ENCODE results near the gene UQCC2. TPM values are rescaled to one million over a fixed set of nuclear protein-coding genes. Genes with fewer than 3 reads are reported as not detected.

Gene UQCC2
- total RNA-seq, 1 donor from 2014 or later, result 73.0 TPM

DNA sequence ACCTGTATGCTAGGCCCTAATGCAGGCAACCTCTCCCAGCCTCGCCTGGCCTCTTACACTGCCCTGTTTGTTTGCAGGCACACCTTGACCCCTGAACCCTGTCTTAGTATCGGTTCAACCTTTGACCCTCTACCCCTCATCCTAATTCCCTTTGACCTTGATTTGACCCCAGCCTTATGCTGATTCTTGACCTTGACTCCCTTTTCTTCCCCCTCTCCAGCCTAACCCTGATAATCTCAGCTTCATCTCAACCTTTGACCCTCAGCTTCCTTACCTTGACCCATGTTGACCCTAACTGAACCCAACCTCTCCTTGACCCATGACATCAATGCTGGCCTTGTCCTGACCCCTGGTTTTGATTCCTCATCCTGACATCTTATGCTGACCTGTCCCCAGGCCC is 33.8 kb downstream of the UQCC2 start:
- DNase-seq (ENCODE audit: low read depth), result no peak

DNA sequence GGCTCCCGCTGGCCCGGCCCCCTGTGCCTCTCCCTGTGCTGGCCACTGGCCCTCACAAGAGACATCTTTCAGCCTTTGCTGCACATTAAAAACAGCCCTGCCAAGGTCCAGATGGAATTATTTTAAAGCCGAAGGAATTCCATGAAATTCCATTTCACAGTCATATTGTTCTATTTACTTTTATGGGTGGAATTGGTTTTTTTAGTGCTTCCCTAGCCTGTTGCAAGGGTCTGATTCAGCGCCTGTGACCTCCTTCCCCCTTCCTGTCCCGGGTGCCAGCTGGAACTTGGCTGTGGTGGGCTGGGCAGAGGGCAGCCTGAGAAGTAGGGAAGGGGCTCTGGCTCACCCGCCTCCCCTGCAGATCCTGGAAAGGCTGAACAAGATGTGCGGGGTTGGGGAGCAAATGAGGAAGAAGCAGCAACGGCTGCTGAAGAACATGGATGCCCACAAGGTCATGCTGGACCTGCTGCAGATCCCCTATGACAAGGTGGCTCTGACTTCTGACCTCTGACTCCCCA is 34.3 kb downstream of the UQCC2 start:
- no peak for DNase-seq (ENCODE audit: low read depth)

DNA sequence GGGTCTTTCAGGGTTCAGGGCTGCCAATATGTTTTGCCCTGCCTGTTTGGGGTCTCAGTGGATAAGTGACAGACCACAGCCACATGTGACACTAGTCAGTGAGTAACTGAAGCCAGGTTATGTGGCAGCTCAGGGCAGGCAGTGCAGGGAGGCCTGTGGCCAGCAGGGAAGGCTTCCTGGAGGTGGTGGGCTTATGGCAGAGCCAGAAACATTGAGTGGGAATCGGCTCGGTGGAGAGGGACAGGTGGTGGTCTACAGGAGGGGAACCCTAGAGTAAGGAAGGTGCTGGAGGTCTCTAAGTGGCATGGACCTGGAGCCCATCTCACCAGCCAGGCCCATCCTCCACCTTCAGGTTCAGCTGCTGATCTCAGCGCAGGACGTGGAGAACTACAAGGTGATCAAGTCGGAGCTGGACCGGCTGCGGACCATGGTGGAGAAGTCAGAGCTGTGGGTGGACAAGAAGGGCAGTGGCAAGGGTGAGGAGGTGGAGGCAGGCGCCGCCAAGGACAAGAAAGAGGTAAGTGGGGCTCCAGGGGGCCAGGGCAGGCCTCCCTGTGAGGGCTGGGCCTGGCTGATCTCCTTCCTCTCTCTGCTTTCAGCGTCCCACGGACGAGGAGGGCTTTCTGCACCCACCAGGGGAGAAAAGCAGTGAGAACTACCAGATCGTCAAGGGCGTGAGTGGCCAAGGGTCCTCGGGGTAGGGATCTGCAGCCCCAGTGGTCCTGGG is 34.9 kb downstream of the UQCC2 start:
- no peak for DNase-seq (ENCODE audit: low read depth)

DNA sequence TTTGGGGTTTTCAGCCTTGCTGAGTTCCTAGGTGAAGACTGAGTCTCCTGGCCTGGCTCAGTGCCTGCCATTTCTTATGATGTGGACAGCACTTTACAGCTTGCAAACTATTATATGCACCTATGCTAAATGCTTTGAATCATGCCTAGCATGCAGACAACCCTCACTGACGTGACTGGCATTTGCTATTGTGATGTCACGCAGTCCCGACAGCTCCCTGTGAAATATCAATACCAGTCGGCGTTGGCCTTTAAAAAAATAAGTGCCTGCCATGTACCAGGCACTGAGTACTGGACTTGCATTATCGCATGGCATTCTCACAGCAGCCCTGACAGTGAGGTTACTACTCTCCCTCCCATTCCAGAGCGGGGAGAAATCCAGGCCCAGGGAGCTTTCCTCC is 35.5 kb downstream of the UQCC2 start:
- DNase-seq (ENCODE audit: low read depth), result no peak

DNA sequence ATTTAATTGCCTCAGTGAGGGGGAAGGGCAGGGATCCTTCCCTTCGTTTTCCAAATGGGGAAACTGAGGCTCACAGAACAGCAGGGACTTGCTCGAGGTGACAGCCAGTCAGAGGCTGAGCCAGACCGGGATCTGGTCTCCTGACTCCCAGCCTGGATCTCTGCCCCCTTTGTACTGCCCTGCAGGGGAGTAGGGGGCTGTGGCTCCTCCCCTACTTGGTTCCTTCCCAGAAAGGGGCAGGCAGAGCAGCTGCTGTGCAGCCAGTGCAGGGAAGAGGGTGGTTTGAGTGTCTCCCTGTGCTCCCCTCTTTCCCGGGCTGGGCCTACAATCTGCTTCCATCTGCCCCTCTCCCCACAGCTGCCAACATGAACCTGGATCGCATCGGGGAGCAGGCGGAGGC is 37.6 kb downstream of the UQCC2 start:
- DNase-seq (ENCODE audit: low read depth), result no peak

DNA sequence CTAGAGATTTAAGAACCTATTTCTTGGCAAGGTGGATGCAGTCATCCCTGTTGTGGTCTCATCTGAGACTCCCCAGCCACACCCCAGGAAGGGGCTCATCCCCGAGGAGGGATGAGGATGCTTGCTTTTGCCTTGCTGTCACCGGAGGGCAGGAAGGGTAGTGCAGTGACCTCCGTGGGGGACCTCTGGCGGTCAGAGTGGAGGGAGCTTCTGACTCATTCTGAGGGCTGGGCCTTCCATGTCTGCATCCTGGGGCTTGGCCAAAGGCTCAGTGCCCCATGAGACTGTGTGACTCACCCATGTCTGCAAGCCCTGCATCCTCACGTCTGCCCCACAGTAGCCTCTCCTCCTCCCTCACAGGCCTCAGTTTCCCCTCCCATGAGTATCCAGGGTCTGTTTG is 38.7 kb downstream of the UQCC2 start:
- DNase-seq (ENCODE audit: low read depth), result peak; percentile 97

DNA sequence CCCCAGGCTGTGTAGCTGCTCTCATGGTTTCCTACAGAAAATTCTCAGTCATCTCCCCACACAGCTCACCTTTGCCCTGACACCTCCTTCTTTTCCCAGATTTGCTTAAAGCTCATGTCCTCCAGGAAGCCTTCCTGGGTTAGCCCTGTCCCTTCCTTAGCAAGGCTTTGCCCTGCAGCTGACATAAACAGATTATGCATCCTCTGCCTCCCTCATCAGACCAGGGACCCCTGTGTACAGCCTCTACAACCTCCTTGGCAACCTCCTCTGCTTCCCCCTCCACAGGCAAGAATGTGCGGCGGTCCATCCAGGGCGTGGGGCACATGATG is 39.8 kb downstream of the UQCC2 start:
- no peak for DNase-seq (ENCODE audit: low read depth)

DNA sequence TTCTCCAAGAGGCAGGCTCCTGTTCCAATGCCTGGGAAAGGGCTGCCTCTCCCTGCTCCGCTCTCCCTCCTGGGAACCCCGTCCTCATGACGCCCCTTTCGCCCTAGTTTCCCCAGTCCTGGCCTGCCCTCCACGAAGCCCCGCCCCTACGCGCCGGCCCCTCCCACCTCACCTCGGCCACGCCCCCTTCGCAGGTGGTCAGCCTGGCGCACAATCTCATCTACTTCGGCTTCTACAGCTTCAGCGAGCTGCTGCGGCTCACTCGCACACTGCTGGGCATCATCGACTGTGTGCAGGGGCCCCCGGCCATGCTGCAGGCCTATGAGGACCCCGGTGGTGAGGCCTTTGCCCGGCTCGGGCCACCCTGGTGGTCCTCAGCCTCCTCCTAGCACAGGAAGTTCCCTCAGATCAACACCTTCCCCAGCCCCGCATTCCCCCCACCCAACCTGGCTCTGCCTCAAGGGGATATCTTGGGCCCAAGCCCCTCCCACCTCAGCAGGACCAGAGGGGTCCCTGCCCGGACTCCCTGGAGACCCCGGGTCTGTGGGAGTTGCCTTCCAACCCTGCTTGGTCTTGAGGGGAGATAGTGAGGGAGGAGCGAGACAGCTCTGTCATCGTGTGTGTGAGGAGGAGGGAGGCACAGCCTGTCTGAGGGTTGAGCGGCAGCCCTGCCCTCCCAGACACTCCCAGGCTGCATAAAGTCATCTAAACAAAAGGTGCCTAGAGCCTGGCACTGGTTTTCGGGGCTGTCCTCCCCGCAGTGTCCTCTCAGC is 40.3 kb downstream of the UQCC2 start:
- DNase-seq (ENCODE audit: low read depth), result no peak

DNA sequence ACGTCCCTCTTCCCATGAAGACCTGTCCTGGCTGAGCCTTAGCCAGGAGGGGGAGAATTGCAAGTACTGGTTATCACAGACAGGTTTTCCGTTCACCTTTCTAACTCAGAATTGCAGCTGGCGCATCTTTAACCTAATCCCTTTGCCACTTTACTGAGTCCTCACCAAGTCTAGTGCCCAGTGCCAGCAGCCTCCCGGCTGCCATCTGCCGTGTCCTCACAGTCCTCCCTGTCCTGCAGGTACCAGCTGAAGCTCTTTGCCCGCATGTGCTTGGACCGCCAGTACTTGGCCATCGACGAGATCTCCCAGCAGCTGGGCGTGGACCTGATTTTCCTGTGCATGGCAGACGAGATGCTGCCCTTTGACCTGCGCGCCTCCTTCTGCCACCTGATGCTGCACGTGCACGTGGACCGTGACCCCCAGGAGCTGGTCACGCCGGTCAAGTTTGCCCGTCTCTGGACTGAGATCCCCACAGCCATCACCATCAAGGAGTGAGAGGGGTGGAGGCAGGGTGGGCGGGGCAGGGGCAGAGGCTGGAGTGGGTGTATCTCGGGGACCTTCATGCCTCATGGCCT is 41.3 kb downstream of the UQCC2 start:
- DNase-seq (ENCODE audit: low read depth), result no peak

DNA sequence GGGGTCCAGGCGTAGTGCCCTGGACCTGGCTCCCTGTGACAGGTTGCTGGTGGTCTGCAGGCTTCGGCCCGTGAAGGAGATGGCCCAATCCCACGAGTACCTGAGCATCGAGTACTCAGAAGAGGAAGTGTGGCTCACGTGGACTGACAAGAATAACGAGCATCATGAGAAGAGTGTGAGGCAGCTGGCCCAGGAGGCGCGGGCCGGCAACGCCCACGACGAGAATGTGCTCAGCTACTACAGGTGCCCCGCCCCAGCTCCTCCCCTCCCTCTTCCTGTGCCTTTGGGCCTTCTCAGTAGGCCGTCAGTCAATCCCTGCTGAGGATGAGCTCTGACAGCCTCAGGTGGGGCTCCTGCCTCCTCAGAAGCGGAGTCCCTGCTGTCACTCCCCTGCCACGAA is 42.6 kb downstream of the UQCC2 start:
- DNase-seq (ENCODE audit: low read depth), result peak; percentile 51

DNA sequence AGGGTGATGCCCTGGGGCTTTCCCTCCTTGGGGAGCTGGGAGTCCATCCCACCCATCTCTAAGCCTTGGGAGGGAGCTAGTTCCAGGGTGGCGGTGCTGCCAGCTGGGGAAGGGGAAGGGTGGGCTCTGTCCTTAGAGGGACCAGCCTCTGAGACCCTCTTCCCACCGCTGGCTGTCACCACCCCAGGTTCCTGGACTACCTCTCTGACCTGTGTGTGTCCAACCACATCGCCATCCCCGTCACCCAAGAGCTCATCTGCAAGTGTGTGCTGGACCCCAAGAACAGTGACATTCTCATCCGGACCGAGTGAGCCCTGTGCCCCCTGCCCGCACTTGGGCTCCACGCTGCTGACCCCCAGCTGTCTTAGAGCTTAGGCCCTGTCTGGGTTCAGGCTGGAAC is 43.2 kb downstream of the UQCC2 start:
- no peak for DNase-seq (ENCODE audit: low read depth)

DNA sequence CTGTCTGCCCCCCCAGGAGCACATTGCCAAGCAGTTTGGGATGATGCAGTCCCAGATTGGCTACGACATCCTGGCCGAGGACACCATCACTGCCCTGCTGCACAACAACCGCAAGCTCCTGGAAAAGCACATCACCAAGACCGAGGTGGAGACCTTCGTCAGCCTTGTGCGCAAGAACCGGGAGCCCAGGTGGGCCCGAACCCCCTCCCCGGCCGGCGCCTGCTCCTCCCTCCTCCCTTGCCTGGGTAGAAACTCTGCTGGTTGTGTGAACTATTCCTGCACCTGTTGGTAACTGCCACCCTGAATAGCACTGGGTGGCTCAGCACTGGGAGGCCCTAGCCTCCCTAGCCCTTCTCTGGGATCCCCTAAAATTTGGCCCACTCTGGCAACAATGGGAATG is 43.7 kb downstream of the UQCC2 start:
- no peak for DNase-seq (ENCODE audit: low read depth)

DNA sequence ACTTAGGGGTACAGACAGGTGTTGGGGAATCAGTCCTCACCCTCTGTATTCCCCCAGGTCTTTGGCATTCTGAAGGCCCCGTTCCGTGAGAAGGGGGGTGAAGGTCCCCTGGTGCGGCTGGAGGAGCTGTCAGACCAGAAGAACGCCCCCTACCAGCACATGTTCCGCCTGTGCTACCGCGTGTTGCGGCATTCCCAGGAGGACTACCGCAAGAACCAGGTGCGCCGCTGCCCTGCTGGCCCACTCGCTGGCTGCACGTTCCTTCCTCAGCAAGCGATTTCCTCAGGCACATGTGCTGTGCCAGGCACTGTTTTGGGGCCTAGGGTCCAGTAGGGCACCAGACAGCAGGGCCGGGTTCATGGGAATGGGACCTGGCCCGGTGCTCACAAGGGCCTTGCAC is 44.4 kb downstream of the UQCC2 start:
- no peak for DNase-seq (ENCODE audit: low read depth)

DNA sequence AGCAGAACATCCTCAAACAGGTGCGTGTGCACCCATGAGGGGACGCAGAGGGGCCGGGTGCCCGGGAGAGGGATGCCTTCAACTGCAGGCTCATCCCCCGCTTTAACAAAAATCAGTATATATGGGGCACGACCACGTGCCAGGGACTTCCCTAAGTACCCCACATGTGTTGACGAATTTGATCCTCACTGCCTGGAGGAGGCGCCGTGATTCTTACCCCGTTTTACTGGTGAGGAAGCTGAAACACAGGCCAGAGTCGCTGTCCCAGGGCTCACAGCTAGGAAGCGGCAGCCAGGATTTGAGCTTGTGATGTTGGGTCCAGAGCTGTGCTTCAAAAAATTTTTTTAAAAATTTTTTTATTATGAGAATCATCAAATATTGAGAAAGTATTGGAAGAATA is 45.5 kb downstream of the UQCC2 start:
- DNase-seq (ENCODE audit: low read depth), result no peak

DNA sequence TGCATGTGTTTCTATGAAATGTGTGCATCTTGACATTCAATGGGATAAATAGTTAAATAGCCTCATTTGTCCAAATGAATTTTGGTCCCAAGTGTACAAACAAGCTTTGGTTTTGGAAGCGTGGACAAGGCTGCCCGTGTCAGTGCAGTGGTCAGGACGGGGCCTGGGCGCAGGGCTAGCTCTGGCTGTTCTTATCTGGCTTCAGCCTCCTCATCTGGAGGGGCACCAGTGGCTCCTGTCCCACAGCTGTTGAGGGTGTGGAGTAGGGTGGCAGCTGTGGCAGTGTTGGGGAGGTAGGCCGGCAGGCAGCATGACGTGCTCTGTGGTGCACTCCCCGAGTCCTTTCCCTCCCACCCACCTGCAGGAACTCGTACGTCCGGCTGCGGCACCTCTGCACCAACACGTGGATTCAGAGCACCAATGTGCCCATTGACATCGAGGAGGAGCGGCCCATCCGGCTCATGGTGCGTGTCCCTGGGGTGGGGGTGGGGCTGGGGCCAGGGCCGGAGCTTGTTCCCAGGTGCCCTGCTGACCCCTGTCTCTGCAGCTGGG is 46.9 kb downstream of the UQCC2 start:
- no peak for DNase-seq (ENCODE audit: low read depth)

DNA sequence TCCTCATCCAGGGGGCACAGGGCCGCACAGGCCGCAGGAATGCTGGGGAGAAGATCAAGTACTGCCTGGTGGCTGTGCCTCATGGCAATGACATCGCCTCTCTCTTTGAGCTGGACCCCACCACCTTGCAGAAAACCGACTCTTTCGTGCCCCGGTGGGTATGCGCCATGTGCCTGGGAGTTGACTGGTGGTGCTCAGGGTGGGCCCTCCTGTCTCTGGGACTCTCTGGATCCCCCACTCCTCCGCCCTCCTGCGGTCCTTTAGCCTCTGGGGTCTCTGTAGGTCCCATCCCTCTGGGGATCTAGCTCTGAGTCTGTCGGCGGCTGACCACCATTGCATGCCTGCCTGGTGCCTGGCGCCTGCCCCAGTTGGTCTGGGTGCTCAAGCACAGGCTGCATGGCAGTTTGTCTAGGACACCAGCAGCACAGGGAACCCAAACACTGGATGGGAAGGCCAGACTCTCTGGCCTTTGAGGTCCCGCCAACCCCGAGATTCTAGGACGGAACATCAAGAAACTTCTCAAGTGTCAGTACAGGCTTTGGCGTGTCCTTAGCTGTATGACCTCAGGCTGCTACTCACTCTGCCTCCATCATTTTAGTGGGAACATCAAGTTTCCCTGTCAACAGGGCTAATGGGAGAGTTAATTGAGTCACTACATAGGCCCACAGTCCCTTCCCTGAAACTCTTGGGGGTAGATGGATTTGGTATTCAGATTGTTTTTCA is 47.6 kb downstream of the UQCC2 start:
- no peak for DNase-seq (ENCODE audit: low read depth)

DNA sequence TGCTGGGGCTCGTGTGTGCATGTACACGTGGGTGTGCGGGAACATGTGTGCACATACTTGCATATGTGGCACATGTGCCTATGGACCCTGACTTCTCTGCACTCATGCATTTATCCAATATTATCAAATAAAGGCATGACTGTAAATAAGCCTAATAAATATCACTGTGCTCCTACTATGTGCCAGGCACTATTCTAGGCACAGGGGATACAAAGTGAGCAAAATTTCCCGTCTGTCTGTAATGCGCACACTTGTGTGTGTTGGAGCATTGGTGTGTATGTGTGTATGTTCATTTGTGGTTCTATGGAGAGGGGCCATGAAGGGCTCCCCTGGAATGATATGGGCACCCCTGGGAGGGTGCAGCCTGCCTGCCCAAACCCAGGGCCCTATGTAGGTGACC is 48.5 kb downstream of the UQCC2 start:
- DNase-seq (ENCODE audit: low read depth), result no peak

DNA sequence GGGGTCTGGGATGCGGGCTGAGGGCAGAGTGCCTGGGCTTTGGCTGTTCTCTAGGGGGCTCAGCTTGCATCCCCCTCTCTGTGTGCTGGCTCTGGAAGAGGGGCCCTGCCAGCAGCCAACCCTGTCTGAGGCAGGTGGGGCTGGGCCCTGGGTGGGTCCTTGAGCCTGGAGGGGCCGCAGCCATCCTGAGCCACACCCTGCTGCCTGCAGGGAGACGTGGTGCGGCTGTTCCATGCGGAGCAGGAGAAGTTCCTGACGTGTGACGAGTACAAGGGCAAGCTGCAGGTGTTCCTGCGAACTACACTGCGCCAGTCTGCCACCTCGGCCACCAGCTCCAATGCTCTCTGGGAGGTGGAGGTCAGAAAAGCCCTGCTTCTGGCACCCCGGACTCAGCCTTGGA is 49.2 kb downstream of the UQCC2 start:
- no peak for DNase-seq (ENCODE audit: low read depth)

DNA sequence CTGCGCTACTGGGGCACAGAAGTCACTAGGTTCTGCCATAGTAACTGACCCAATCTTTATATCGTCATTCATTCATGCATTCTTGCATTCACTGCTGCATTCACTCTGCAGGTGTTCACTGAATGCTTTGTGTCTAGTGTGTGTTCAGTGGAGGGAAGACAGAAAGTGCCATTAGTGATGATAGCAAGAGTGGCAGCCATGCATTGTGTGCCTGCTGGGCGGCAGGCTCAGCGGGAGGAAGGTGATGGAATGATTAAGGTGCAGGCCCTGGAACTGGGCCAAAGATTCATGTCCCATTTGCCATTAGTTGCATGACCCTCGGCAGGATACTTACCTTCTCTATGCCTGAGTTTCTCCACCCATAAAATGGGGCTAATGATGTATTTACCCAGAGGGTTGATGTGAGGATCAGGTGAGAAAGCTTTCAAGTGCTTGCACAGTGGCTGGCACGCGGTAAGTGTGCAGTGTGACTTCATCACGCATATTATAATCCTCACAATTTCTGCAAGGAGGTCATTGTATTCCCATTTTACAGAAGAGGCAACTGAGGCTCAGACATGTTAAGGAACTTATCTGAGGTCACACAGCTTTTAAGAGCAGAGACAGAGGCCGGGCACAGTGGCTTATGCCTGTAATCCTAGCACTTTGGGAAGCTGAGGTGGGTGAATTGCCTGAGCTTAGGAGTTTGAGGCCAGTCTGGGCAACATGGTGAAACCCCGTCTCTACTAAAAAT is 50.2 kb downstream of the UQCC2 start:
- no peak for DNase-seq (ENCODE audit: low read depth)

DNA sequence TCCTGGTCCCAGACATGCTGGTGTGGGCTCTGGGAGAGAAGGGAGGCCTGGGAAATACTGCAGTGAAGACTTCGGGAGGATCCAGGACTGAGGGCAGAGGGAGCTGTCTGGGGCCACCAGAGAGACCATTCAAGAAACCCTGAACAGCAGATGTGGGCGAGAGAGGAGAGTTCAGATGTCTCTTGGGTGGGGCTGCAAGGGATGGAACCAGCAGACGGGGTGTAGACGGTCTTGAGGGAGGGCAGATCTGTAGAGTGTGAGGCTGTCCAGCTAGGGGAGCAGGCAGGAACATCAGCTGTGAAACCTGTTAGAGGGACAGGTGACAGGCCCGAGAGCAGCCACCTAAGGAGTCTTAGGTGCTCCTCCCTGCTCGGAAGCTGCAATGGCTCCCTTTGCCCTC is 51.5 kb downstream of the UQCC2 start:
- DNase-seq (ENCODE audit: low read depth), result no peak

All from myocyte (in vitro differentiated cells).